A549 (cell line): Measurements from ENCODE around the gene CSF2.
"Not testable (repeated sequence)": the region's sequence is repeated elsewhere in the genome, so short reads cannot be mapped to it uniquely, and the experiment has no call there.

ENCODE experiments used
- ATOH8 ChIP-seq: fragments of 250-450 bp; sonication (Bioruptor Pico); IDR thresholded peaks from 2 replicates; pipeline ENCODE4 v1.5.0; 2020; ENCODE audit warnings: low read depth, mild to moderate bottlenecking, moderate library complexity
- BHLHE40 ChIP-seq: IDR thresholded peaks from 2 replicates; pipeline ENCODE4 v1.6.1; 2012; ENCODE audit warnings: low read depth, low read length, inconsistent platforms
- CTCF ChIP-seq: fragments of >200 bp; sonication (Bioruptor Twin); formaldehyde crosslinking; IDR thresholded peaks from 3 replicates; pipeline ENCODE4 v1.5.1; 2016
- EP300 ChIP-seq, 2 experiments: fragments of >200 bp; sonication (Bioruptor Twin); formaldehyde crosslinking; IDR thresholded peaks; 2 replicates in 1 of 2; 3 replicates in 1 of 2; pipeline ENCODE4 v1.6.1; 2016 to 2017
- JUN ChIP-seq, 2 experiments: fragments of >200 bp; sonication (Bioruptor Twin); formaldehyde crosslinking; IDR thresholded peaks; 2 replicates in 1 of 2; 3 replicates in 1 of 2; pipeline ENCODE4 v1.6.1; 2016 to 2017
- PHF8 ChIP-seq: fragments of 200-600 bp; sonication (generic); IDR thresholded peaks from 2 replicates; pipeline ENCODE4 v1.6.1; 2016; ENCODE audit warnings: low read depth, mild to moderate bottlenecking, antibody characterized with exemption, moderate library complexity, borderline replicate concordance
- POLR2AphosphoS2 ChIP-seq: conservative IDR thresholded peaks from 2 replicates; pipeline ENCODE4 v1.6.1; 2012; ENCODE audit warnings: low read length, improper control_type of control experiment, inconsistent platforms
- RAD21 ChIP-seq, 2 experiments: fragments of >200 bp in 1 of 2; sonication (Bioruptor Twin) in 1 of 2; formaldehyde crosslinking in 1 of 2; IDR thresholded peaks in 1 of 2; conservative IDR thresholded peaks in 1 of 2; 2 replicates in 1 of 2; 3 replicates in 1 of 2; pipeline ENCODE4 v1.6.1; 2012 to 2018; ENCODE audit warnings: inconsistent platforms in 1 of 2
- RFX5 ChIP-seq: fragments of 450-650 bp; IDR thresholded peaks from 2 replicates; pipeline ENCODE4 v1.7.1; 2014; ENCODE audit warnings: antibody characterized with exemption, mild to moderate bottlenecking, moderate library complexity
- ZC3H11A ChIP-seq: fragments of 450-650 bp; IDR thresholded peaks from 2 replicates; pipeline ENCODE4 v1.6.1; 2014; ENCODE audit warnings: antibody characterized with exemption, mild to moderate bottlenecking
- TF ChIP-seq, protein P1 (sequence below): IDR thresholded peaks from 2 replicates; pipeline ENCODE4 v1.6.1; 2012

GRCh38 chr5:132123578-132123977, 50.0 kb downstream of the CSF2 start:
- TF ChIP-seq CTCF; RFX5; POLR2AphosphoS2; BHLHE40; ZC3H11A; JUN (IDR thresholded peaks at IDR 0.05); EP300 (IDR thresholded peaks at IDR 0.05); ATOH8; PHF8; RAD21 (conservative IDR thresholded peaks at IDR 0.05 in 1 of 2, IDR thresholded peaks at IDR 0.05 in 1 of 2): not testable (repeated sequence)
- TF ChIP-seq, protein P1, sequence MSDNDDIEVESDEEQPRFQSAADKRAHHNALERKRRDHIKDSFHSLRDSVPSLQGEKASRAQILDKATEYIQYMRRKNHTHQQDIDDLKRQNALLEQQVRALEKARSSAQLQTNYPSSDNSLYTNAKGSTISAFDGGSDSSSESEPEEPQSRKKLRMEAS = not testable (repeated sequence)
